PFSK-1 (cell line): ENCODE results near the gene WDFY3.

ENCODE experiments used
- FOXP2 ChIP-seq: optimal IDR thresholded peaks from 2 replicates; pipeline ENCODE3; 2011; ENCODE audit warnings: borderline replicate concordance, control low read depth, inconsistent platforms; ENCODE audit not compliant: insufficient read depth; ENCODE audit errors: extremely low read length, extremely low read depth
- POLR2AphosphoS5 ChIP-seq: IDR thresholded peaks from 2 replicates; pipeline ENCODE4 v1.6.1; 2012; ENCODE audit warnings: low read depth, mild to moderate bottlenecking, control low read depth, low read length, moderate library complexity
- SIN3A ChIP-seq: IDR thresholded peaks from 2 replicates; pipeline ENCODE4 v1.6.1; 2012; ENCODE audit warnings: mild to moderate bottlenecking, low read length, moderate library complexity, borderline replicate concordance; ENCODE audit not compliant: insufficient read depth
- TAF1 ChIP-seq: IDR thresholded peaks from 2 replicates; pipeline ENCODE4 v1.6.1; 2012; ENCODE audit warnings: low read length, control low read depth, borderline replicate concordance; ENCODE audit not compliant: insufficient read depth
- TF ChIP-seq, protein P1 (sequence below), 2 experiments: IDR thresholded peaks; 2 replicates each; pipeline versions ENCODE4 v1.6.1 to v1.8.0; 2011 to 2012; ENCODE audit warnings: low read depth in 2 of 2, low read length in 2 of 2, control low read depth in 1 of 2, inconsistent platforms in 1 of 2, mild to moderate bottlenecking in 1 of 2, moderate library complexity in 1 of 2; ENCODE audit not compliant: insufficient read depth in 1 of 2

Gene WDFY3

DNA sequence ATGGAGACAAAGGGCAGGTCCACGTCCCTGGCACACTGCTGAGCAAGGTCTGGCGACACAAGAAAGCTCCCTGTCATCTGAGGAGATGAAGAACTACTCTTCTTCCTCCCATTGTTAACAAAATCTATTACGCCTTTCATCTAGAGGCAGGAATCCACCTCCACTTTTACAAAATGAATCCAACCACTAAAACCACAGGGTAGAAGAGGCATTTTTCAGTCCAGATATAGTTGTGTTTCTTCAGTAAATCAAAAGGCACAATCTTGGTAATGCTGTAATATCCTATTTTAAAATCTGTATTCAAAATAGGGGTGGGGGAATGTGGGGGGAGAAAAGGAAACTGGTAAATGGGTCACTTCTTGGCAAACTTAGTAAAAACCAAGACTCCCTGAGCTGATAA, 282.1 kb downstream of the WDFY3 start:
- TF ChIP-seq POLR2AphosphoS5, result no peak
- TF ChIP-seq FOXP2, result no peak

DNA sequence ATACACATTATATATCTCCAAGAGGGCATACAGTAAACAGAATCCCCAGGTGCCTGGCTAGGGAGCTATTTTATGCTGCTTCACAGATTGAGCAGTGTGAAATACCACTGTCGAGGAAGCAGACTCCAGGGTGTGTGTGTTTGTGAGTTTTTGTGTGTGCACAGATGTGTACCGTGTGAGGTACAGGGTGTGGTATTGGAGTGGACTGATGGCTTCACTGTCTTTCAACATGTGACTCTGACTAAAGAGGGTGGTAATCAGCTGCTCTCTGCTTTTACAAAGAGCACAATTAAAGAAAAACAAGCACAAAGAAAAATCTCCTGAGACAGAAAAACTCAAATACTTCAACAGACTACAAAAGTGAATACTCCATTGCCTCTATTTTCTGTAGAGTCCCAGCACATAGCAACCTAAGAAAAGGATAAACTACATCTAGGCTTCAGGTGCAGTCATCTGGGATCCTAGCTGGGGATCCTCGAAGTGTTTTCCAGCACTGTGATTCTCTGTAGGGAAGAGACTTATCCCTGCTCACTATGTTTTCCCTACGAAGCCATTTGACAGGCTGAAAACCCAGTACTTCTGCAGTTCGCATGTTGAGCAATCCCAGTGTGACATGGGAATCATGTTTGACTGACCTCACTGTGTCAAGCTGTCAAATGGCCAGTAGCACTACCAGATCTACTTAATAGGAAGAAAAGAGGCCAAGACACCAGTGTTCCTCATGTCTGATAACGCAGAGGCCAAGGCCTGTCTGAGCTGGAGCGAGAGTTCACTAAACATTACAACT, 283.2 kb downstream of the WDFY3 start:
- TF ChIP-seq FOXP2, result no peak
- no peak for TF ChIP-seq TAF1
- TF ChIP-seq, protein P1, sequence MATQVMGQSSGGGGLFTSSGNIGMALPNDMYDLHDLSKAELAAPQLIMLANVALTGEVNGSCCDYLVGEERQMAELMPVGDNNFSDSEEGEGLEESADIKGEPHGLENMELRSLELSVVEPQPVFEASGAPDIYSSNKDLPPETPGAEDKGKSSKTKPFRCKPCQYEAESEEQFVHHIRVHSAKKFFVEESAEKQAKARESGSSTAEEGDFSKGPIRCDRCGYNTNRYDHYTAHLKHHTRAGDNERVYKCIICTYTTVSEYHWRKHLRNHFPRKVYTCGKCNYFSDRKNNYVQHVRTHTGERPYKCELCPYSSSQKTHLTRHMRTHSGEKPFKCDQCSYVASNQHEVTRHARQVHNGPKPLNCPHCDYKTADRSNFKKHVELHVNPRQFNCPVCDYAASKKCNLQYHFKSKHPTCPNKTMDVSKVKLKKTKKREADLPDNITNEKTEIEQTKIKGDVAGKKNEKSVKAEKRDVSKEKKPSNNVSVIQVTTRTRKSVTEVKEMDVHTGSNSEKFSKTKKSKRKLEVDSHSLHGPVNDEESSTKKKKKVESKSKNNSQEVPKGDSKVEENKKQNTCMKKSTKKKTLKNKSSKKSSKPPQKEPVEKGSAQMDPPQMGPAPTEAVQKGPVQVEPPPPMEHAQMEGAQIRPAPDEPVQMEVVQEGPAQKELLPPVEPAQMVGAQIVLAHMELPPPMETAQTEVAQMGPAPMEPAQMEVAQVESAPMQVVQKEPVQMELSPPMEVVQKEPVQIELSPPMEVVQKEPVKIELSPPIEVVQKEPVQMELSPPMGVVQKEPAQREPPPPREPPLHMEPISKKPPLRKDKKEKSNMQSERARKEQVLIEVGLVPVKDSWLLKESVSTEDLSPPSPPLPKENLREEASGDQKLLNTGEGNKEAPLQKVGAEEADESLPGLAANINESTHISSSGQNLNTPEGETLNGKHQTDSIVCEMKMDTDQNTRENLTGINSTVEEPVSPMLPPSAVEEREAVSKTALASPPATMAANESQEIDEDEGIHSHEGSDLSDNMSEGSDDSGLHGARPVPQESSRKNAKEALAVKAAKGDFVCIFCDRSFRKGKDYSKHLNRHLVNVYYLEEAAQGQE (IDR thresholded peaks at IDR 0.05; ENCODE audit: insufficient read depth in 1 of 2, low read depth in 2 of 2, low read length in 2 of 2), result no peak
- no peak for TF ChIP-seq SIN3A

DNA sequence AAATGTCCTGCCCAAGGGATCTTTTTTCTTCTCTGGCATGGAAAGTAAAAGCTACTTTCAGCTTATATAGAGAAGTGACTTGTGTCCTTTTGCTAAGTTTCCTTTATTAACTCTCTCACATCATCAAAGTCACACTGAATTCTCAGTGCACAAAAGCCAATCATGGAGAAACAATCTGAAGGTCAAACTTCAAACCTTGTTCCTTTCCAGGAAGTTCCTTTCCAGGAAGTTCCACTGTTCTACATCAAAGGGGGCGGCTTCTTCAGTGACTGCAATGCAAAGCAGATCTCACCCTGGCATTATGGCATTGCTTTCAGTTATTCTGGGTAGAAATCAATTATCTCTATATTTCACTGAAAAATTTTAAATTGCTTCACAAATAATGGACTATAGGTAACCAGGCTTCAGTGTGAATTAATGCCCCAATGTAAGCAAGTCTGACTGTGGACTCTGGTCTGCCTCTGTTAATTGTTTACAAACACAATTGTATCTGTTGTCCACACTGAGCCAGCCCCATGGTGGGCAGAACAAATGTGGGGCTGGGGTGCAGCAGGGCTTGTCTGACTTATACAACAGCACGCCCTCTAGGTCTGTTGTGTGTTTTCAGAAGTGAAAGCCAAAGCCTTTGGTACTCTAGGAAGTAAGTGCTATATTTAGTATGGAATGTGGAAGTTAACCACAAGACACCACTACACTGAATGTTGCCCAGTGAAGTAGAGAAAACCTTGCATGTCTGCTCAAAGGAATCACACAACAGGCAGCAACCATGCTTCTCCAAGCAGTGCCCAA, 284.8 kb downstream of the WDFY3 start:
- TF ChIP-seq POLR2AphosphoS5 (no peak), FOXP2 (no peak), SIN3A (no peak)
- TF ChIP-seq, protein P1 (IDR thresholded peaks at IDR 0.05; ENCODE audit: insufficient read depth in 1 of 2, low read depth in 2 of 2, low read length in 2 of 2), result no peak

DNA sequence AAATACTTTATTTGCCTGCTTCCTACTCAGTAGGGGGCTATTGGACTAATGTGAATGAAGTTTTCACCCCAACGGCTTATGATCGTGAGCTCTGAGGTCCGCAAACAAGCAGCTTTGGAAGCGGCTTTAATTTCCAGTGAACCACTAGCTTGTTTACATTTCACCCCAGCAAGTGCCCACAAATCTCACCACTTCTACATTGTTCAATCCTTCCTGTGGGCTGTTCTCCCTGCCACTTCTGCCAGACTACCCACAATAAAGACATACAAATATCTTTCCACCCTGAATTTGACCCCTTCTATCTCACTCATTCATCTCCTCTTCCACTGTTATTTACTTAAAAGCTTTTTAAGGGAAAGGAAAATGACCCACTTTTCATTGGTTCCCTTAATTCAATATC, 285.5 kb downstream of the WDFY3 start:
- no peak for TF ChIP-seq FOXP2
- TF ChIP-seq, protein P1 (IDR thresholded peaks at IDR 0.05; ENCODE audit: insufficient read depth in 1 of 2, low read depth in 2 of 2, low read length in 2 of 2), result no peak
- TF ChIP-seq TAF1, result no peak
- no peak for TF ChIP-seq POLR2AphosphoS5
- no peak for TF ChIP-seq SIN3A

DNA sequence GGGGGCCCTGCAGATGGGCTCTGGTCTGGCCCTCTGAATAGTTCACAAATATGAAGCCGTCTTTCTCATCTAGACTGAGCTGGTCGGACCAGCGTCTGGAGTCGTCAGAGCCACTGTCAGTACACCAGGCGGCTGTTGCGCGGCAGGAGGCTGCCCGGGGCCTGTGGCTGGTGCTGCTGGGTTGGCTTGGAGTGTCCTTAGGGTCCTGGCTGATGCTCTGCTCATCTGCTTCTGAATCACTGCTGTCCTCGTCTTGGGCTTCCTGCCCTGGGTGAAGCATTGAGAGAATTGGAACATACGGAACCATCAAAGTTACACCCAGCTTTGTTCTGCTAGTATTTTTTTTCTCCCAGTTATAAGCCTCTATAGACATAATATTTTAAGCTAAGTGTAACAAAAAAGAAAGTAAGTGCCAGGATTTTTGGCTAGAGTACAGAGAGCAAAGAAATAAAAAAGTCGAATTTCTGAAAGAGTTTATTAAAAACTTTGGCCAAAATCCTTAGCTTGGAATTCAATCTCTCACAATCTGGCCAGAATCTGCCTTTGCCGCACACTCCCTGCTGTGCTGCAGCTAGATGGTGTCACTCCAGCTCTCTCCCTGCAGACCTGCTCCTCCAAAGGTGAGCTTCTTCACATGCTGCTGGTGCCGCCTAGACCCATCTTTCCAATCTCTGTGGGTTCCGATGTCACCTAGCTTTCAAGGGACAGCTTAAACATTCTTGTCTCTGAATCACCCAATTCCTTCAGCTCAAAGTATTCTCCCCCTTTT, 287.3 kb downstream of the WDFY3 start:
- TF ChIP-seq POLR2AphosphoS5 (no peak), TAF1 (no peak), SIN3A (no peak), FOXP2 (no peak)
- TF ChIP-seq, protein P1 (IDR thresholded peaks at IDR 0.05; ENCODE audit: insufficient read depth in 1 of 2, low read depth in 2 of 2, low read length in 2 of 2), result no peak
